ENCODE results near the gene NOL4L. TPM values are rescaled to one million over a fixed set of nuclear protein-coding genes. Genes with fewer than 3 reads are reported as not detected.

NOL4L gene
- polyA plus RNA-seq, 10 donors, result 12.0 to 17.9 (median 15.1) TPM

DNA sequence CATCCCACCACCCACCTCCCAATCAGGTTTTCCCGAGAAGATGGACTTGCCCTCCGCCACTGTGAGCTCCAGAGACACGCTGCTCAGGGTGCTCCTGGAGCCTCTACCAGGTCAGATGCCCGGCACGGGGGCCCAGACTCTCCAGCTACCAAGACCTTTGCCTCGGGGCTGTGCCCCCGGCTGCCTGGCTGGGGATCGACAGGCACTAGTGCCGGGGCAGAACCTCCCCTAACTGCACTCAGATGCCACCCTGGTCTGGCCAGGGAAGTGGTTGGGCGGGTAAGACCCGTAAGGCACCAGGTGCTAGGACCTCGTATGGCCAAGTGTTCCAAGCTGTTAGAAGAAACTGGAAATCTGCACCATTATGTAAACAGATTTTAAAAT lies 126.3 kb downstream of the NOL4L start:
- no peak for DNase-seq

DNA sequence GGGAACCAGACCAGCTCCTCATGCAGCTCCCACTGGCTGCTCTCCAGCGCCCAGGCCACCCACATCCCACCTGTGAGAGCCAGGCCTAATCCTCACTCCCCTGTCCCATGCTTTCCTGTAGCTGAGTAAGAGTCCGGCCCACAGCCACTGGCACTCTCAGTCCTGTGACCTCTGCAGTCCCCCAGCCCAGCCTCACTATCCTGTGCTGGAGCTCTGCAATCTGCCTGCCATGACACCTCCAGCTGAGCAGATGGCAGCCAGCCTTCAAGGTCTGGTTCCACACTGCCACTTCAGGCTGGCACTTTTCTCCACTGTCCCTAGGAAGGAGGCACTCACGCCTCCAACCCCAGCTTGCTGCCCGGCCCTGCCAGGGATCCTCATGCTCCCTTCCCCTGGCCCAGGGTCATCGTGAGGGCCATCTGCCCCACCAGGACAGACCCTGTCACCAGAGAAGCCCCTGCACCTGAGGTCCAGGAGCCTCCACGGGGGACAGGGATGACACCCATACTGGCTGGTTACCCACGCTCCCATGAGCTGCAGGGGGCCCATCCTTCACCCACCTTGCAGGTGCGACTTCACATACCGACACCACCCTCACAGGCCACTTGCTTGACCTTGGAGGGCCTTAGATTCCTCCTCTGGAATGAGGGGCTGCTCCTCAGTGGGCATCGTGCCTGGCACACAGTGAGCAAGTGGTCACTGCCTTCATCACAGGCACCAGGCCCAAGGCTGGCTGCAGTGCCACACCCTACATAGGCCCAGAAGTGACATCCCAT lies 126.9 kb downstream of the NOL4L start:
- no peak for DNase-seq

DNA sequence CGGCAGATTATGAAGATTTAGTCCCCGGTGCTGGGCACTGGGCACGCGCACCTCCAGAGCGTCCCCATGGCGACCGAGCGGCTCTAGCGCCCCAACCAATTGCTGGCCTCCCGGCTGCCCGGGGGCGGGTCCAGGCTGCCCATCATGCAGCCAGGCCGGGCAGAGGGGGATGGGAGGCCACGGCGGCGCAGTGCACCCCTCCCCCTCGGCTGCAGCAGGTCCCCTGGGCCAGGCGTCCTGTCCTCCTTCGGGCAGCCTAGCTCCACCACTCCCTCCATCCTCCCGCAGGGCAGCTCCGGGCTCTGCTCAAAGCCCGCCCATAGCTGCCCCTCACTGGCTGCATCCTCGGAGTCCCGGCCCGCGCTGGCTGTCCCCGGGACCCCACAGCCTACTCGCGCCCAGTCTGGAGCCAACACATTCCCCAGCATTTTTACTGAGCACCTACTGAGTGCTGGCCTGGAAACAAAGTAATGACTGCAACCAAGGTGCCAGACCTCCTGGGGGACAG lies 127.6 kb downstream of the NOL4L start:
- DNase-seq, result peak in 2 of 3 donors; percentile 43 to 67

DNA sequence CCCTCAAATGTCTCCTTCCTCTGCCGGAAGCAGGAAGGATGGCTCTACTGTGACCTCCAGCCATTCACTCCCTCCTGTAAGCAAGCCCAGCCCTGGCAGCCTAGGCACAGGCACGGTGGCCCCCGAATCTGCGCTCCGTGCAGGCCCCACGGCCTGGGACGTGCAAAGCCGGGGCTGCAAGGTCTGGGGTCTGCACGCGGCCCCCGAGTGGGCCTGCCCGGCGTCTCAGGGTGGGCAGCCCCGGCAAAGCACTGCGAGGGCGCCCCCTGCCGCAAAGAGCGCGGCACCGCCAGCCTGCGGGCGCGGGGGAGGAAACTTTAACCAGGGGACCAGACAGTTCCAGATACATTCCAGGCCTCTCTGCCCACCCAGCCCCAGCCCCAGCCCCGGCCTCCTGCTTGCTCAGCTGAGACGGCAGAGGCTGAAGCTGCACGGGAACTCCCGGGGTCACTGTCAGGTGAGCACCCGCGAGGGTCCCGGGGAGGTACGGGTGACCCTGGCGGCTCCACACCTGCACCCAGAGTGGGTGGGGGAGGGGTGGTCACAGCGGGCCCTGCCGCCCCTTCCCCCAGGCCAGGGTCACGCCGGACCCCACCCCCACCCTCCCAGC lies 128.2 kb downstream of the NOL4L start:
- DNase-seq, result peak in 2 of 3 donors; percentile 36 to 73

DNA sequence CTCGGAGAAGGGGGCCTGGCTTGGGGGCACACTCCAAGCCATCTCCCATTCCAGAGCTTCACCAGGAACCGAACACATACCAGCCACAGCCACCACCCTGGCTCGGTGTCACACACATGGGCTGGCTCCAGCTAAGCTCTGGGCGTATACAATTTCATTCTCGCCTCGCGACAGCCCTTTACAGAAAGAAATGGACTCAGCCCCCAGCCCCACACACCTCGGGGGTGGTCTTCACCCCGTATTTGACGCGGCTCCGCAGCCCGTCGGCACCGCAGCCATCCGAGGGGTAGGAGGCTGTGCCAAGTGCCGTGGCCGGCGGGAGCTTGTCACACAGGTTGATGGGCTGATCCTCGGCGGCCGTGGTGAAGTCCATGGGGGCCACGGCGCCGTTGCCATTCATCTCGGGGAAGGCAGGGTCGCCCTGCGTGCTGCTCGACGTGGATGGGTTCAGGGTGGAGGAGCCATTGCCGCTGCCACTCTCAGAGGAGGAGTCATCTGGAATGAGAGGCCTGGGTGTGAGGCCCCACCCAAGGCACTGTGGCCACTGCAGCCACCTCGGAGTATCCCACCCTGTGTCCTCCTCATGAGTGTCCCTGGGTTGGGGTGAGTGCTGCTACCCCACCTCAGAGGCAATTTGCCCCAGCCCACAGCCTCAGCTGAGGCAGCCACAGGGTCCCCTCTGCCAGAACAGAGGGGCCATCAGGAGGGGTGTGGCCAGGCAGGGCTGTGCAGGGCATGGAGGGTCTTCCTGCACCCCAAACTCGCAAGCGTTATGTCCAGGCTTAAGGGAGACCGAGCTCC lies 129.0 kb downstream of the NOL4L start:
- no peak for DNase-seq

DNA sequence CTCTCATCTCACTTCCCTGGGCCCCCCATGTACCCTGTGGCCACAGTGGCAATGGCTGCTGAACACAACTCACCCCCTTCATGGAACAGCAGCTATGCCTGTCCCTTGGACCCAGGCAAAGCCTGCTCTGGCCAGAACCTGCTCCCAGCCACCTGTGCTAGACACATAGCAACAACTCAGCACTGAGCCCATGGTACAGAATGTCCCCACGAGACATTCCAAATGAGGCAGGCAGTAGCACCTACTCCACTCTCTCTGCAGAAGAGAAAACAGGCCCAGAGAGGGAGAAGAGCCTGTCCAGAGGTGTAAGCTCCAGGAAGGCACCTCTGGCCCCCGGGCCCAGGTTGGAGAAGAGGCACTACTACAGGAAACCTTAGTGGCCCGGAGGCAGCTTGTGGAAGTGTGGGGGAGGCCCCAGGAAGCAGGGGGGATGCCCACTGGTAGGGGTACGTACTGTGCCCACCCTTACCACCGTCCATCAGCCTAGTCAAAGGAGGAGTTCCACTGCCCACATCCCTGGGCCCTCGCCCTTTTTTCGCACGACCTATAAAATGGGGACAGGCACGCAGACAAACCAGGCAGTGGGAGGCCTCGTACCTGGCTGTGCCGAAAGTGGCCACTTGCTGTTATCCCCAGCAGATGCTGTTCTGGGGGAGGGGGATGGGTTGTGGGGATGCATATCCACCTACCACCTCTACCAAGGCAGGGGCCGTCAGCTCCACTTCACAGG lies 129.8 kb downstream of the NOL4L start:
- DNase-seq, result no peak

DNA sequence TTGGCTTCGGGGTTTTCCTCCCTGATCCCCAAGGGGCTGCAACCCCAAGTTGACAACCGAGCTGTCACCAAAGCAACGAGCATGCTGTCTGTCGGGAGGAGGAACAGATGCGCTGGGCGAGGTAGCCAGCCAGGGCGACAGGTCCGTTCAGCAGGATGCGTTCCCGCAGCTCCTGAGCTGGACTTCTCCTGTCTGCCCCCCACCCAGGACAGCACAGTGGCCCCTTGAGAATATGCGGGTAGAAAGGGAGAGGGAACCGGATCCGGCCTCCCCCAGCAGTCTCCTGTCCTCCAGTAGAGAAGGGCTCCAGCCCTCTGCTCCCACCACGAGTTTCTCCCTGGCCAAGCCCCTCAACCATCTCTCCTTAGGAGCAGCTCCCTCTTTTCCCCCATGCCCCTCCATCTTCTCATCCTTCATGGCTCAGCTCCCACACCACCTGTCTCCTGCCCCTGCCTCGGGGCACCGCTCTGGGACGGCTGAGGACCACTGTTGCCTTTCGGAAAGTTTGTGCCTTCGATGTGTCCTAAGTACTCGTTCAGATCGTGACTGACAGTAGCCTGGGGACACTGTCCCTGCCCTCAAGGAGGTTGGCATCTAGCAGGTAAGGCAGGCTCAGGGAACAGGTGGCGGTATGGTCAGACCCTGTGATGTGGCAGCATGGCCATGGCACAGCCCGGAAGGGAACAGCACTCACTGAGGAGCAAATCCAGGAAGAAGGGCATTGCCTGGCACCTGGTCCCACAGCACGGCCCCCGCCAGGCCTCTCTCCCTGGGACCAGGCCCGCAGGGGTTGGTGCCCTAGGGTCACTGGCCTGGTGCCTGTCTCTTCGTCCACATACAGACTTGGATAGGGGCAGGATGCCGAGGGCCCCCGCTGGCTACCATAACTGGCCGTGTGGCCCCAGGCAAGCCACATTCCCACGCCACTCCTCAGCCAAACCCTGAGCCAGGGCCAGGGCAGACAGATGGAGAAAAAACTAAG lies 130.7 kb downstream of the NOL4L start:
- DNase-seq, result no peak

DNA sequence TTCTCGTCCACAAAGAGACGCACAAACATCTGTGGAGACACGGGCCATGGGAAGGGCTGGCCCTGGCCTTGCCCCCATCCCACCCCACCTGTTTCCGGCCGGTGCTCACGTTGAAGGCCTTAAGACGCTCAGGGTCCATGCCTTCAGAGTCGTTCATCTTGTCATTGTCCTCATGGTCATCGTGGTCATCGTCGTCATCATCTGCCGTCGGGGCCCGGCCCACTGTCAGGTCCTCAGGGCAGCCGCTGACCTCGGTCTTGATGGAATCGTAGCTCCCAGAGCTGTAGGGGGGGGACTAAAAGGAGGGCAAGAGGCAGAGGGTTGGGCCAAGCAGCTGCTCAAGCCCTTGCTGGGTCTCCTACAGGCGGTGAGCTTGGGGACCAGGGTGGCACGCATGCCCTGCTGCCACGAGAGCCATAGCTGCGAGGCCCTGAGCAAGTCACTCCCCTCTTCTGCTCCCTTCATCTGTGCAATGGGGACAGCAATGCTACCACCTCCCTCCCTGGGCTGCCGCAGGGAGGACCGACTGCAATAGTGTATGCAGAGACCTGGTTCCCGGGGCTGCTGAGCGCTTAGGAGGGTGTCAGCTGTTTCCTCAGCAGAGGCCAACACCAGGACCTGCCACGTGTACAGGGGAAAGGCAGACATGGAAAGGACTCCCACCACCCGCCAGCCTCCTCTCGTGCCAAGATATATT lies 131.5 kb downstream of the NOL4L start:
- no peak for DNase-seq

DNA sequence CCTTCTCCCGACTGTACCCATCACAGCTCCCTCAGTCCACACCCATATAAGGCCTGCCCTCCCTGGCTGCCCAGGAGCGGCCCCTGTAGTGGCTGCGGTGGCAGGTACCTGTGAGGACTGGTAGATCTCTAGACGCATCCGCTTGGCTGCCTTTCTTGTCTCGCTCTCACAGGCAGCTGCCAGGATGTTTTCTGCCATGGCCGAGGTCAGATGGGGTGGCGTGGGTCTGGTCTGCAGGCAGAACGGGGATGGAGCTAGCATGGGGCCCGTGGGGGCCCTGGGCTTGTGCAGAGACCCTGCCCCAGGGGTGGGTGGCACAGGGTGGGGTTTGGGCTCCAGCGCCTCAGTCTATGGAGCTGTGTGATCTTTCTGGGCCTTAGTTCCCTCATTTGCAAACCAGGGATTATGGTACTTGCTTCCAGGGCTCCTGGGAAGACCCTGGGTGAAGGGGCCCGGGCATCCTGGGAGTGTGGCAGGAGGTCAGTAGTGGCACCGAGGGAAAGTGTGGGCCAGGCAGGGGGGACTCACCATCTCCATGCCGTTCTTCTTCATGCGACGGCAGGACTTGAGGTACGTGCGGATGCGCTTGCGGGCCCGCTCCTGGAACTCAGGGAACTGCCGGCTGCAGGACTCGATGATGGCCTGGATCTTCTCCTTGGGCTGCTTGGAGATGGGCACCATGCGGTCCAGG lies 132.2 kb downstream of the NOL4L start:
- no peak for DNase-seq

DNA sequence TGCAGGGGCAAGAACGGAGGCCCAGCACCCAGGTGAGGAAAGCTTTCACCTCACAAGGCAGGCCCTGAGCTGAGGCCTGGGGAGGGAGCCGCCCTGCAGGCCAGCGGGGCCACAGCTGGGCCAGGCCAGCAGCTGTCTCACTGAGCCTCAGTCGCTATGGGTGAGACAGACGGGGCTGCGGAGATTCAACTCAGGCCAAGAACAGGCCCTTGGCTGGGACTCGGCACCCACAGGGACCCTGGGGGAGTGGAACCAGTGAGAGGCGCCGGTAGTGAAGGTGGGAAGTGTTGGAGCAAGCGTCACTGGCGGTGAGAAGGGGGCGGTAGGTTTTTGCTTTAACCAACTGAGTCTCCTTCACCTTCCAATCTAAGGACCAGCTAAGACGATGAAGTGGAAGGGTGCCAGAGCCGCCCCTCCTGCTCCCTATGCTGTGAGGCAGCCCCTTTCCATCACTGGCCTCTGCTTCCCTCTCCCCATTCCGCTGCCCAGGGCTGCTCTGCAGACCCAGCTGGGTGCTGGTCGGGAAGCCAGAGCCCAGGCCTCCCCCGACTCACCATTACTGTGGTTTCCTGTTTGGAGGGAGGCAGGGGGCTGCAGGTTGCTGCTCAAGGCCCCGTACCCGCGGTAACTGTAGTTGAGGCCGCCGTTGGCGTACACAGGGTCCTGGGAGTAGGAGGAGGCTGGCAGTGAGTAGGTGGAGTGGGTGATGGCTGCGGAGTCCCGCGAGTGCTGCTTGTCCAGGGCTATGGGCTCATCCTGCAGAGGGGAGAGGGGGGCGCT lies 133.3 kb downstream of the NOL4L start:
- no peak for DNase-seq

DNA sequence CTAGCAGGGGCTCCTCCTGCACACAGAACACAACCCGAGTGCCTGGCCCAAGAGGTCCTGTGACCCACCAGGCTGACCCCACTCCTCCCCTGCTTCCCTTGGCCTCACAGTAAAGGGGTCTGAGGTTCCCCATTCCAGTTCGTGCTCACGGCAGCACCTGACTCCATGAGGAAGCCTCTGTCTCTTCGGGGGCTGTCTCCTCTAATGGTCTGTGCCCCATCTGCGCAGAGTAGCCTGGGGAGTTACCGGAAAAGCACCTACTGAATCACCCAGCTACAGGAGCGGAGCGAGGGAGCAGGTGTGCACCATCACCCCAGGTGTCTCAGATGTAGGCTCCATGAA lies 133.8 kb downstream of the NOL4L start:
- no peak for DNase-seq

DNA sequence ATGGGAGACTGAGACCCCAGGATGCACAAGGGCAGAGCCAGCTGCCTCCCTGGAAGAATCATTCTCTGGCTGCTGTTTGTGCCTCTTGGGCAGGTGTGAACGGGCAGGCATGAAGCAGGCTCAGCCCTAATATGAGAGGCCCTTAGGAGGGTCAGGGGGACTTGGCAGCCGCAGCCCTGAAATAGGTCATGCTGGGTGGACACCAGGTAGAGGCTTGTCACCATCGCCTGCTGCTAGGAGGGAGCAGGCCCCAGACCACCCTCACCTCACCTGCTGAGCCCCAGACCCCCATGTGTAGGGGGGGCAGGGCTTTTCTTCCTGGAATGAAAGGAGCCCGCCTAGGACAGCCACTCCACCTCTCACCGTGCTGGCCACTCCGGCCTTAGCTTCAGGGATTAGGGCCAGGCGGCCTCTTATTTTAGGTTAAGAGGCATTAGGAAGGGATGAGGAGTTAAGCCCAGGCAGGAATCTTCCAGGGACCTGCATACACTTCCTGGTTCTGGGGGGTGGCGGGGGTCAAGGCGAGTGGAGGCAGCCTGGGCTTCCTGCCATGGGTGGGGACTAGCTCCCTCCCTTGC lies 134.6 kb downstream of the NOL4L start:
- DNase-seq, result no peak

DNA sequence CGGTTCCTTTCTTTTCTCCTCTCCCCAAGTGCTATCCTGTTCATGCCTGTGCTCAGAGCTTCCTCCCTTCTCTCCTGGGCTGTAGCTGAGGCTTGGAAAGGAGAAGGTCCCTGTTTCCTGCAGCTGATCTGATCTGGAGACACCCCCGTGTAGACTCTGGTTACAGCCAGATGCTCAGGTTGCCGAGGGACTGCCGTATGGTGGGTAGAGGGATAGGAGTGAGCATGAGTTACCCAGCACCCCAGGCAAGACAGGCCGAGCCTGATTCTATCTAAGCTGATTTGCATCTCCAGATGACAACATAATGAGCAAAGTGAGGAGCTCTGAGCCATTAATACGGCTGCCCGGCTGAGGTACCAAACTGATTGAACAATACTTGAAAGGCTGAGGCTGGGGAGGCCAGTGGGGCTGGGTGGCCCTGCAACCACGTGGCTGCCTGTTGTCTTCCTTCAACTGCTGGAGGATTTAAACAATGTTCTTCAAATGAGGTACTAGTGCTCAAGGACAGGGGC lies 135.2 kb downstream of the NOL4L start:
- DNase-seq, result no peak

DNA sequence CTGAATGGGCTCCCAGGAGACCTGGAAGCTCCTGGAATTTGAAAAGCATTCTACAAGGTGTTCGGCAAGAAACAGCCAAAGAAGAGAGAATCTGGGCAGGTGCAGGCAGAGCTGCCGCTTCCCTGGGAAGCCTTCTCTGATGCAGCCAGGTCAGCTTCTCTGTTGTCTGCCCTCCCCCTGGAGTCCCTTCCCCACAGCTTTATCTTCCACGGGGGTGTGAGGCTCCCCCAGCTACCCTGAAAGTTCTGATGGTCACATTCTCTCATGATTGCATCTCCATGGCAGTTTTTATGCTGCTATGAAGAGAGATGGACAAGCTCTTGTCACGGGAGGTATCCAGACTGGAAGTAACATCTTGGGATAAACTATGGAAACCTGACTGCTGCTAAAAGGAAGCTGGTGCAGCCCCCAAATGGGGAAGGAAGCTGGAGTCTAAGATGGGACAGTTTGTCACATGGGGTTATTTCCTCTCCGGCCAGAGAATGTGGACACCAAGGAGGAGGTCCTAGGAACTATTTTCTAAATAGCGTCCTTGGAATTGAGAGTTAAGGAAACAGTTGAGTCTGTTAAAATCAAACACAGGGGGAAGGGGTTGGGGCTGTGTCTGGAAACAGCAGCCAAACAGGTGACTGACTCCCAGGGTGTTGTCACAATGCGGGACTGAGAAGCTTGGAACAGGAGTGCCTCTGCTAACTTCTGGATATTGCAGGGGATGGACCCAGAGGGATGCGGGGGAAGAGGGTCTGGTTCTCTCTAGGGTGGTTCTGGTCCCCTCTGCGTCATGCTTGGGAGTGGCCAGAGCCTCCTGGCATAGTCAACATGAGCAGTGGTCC lies 135.9 kb downstream of the NOL4L start:
- no peak for DNase-seq

DNA sequence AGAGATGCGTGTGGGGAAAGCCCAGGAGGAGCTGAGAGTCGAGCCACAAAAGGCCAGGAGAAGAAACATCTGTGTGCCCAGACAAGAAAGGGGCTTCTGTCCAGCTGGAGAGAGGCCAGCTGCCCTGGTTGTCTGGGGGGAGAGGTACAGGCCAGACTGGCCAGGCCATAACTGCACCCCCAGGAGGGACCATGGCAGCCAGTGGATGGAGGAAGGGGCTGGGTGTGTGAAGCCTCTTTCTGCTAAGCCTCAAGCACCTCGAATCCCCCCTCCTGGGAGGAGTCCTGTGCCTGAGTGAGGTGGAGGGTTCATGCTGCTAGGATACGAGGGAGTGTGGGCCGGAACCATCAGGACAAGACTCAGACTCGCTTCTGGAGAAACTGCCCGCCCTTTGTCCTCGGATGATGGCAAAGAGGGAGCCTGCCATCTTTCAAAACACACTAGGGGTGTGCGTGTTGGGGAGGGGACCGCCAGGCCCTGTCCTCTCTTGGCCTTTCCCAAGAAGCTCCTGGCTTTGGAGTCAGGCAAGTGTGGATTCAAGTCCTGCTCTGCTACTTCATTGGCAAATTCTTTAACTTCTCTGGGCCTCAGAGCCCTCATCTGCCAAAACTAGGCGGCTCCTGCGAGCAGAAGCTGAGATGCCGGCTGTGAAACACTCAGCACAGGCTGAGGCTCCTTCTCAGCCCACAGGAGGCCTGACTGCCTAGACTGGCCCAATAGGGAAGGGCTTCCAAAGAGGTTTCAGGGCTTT lies 136.7 kb downstream of the NOL4L start:
- peak in 1 of 3 donors; percentile 37 for DNase-seq

Measured in muscle of back (tissue), 11 donors.